ENCODE data around the gene SPATA31E1.

The SPATA31E1 gene

DNA sequence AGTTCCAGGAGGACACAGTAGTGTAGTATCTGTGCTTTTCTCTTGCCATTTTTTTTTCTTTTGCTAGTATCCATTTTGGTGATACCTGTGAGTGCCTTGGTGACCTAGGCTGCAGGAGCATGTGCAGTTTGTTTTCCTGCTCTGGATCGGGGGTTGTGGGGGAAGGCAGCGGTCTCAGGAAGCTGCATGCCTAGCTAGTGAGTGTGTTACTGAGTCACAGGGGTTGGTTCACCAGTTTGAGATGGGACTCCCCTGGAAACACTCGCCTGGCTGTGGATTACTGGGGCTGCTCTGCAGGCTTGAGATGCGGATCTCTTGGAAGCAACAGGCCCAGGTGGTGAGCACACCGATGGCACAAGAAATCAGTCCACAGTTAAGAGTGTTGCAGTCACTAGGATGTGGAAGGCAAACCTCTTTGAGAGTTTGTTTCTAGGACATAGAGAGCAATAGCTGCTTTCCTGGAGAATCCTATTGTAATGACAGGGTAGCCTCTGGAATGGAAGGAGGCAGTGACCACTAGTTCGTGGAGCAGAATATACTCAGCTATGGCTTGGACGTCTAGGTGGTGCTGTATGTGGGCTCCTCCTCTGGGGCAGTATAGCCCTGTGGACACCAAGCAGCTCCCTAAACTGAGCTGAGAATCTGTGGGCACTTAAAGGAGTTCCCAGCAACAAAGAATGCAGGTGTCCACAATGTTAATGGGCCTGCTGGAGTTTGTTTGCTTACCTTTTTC is 20.0 kb upstream of the SPATA31E1 start:
- TF ChIP-seq ZNF8 (CRISPR knock-in tag; IDR thresholded peaks at IDR 0.05): no peak
- no peak for TF ChIP-seq ARNTL (CRISPR knock-in tag; IDR thresholded peaks at IDR 0.05; ENCODE audit: borderline replicate concordance, low read depth)
- TF ChIP-seq, protein P1, sequence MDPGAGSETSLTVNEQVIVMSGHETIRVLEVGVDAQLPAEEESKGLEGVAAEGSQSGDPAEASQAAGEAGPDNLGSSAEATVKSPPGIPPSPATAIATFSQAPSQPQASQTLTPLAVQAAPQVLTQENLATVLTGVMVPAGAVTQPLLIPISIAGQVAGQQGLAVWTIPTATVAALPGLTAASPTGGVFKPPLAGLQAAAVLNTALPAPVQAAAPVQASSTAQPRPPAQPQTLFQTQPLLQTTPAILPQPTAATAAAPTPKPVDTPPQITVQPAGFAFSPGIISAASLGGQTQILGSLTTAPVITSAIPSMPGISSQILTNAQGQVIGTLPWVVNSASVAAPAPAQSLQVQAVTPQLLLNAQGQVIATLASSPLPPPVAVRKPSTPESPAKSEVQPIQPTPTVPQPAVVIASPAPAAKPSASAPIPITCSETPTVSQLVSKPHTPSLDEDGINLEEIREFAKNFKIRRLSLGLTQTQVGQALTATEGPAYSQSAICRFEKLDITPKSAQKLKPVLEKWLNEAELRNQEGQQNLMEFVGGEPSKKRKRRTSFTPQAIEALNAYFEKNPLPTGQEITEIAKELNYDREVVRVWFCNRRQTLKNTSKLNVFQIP (CRISPR knock-in tag; IDR thresholded peaks at IDR 0.05; ENCODE audit: borderline replicate concordance, low read depth): no peak
- TF ChIP-seq PPARA (CRISPR knock-in tag; IDR thresholded peaks at IDR 0.05; ENCODE audit: borderline replicate concordance): no peak
- no peak for TF ChIP-seq BACH2 (CRISPR knock-in tag; IDR thresholded peaks at IDR 0.05; ENCODE audit: borderline replicate concordance)
- TF ChIP-seq RARB (CRISPR knock-in tag; IDR thresholded peaks at IDR 0.05): no peak
- TF ChIP-seq, protein P2, sequence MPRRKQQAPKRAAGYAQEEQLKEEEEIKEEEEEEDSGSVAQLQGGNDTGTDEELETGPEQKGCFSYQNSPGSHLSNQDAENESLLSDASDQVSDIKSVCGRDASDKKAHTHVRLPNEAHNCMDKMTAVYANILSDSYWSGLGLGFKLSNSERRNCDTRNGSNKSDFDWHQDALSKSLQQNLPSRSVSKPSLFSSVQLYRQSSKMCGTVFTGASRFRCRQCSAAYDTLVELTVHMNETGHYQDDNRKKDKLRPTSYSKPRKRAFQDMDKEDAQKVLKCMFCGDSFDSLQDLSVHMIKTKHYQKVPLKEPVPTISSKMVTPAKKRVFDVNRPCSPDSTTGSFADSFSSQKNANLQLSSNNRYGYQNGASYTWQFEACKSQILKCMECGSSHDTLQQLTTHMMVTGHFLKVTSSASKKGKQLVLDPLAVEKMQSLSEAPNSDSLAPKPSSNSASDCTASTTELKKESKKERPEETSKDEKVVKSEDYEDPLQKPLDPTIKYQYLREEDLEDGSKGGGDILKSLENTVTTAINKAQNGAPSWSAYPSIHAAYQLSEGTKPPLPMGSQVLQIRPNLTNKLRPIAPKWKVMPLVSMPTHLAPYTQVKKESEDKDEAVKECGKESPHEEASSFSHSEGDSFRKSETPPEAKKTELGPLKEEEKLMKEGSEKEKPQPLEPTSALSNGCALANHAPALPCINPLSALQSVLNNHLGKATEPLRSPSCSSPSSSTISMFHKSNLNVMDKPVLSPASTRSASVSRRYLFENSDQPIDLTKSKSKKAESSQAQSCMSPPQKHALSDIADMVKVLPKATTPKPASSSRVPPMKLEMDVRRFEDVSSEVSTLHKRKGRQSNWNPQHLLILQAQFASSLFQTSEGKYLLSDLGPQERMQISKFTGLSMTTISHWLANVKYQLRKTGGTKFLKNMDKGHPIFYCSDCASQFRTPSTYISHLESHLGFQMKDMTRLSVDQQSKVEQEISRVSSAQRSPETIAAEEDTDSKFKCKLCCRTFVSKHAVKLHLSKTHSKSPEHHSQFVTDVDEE (CRISPR knock-in tag; IDR thresholded peaks at IDR 0.05): no peak
- TF ChIP-seq, protein P3, sequence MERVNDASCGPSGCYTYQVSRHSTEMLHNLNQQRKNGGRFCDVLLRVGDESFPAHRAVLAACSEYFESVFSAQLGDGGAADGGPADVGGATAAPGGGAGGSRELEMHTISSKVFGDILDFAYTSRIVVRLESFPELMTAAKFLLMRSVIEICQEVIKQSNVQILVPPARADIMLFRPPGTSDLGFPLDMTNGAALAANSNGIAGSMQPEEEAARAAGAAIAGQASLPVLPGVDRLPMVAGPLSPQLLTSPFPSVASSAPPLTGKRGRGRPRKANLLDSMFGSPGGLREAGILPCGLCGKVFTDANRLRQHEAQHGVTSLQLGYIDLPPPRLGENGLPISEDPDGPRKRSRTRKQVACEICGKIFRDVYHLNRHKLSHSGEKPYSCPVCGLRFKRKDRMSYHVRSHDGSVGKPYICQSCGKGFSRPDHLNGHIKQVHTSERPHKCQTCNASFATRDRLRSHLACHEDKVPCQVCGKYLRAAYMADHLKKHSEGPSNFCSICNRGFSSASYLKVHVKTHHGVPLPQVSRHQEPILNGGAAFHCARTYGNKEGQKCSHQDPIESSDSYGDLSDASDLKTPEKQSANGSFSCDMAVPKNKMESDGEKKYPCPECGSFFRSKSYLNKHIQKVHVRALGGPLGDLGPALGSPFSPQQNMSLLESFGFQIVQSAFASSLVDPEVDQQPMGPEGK (CRISPR knock-in tag; IDR thresholded peaks at IDR 0.05; ENCODE audit: borderline replicate concordance): no peak
- TF ChIP-seq ESRRG (CRISPR knock-in tag; IDR thresholded peaks at IDR 0.05): no peak
- TF ChIP-seq, protein P4, sequence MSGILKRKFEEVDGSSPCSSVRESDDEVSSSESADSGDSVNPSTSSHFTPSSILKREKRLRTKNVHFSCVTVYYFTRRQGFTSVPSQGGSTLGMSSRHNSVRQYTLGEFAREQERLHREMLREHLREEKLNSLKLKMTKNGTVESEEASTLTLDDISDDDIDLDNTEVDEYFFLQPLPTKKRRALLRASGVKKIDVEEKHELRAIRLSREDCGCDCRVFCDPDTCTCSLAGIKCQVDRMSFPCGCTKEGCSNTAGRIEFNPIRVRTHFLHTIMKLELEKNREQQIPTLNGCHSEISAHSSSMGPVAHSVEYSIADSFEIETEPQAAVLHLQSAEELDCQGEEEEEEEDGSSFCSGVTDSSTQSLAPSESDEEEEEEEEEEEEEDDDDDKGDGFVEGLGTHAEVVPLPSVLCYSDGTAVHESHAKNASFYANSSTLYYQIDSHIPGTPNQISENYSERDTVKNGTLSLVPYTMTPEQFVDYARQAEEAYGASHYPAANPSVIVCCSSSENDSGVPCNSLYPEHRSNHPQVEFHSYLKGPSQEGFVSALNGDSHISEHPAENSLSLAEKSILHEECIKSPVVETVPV (CRISPR knock-in tag; IDR thresholded peaks at IDR 0.05): no peak
- TF ChIP-seq, protein P5, sequence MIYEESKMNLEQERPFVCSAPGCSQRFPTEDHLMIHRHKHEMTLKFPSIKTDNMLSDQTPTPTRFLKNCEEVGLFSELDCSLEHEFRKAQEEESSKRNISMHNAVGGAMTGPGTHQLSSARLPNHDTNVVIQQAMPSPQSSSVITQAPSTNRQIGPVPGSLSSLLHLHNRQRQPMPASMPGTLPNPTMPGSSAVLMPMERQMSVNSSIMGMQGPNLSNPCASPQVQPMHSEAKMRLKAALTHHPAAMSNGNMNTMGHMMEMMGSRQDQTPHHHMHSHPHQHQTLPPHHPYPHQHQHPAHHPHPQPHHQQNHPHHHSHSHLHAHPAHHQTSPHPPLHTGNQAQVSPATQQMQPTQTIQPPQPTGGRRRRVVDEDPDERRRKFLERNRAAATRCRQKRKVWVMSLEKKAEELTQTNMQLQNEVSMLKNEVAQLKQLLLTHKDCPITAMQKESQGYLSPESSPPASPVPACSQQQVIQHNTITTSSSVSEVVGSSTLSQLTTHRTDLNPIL (CRISPR knock-in tag; IDR thresholded peaks at IDR 0.05; ENCODE audit: low read depth): no peak
- TF ChIP-seq ZFP30 (CRISPR knock-in tag; IDR thresholded peaks at IDR 0.05): no peak
- no peak for TF ChIP-seq SNAI2 (CRISPR knock-in tag; IDR thresholded peaks at IDR 0.05)
- TF ChIP-seq ZFP3 (CRISPR knock-in tag; IDR thresholded peaks at IDR 0.05): no peak
- no peak for ATAC-seq

DNA sequence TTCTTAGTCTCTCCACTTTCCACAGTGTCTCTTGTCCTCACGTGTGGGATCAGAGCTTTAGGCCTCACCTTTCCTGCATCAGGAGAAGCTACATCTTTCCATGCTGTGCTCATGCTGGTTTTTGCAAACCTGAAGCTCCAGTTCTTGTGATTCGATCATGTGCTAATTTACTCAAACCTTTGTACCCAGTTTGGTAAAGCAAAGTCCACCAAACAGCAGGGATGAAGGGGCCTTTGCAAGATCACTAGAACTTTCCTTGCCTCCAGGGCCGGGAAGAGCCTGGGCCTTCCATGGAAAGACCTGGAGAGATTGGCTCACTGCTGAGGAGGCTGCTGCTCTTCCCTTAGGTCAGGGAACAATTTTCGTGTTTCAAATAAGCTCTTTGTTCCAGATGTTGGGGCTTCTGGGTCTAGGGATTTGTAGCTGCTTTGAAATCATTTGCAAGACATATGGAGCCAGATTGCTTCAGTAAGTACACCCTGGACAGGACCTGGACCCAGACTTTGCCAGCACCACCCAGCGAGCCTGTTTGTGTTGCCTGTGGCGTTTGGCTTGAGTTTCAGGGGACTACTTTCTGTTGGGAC is 18.7 kb upstream of the SPATA31E1 start:
- ATAC-seq: no peak
- no peak for TF ChIP-seq BACH2 (CRISPR knock-in tag; IDR thresholded peaks at IDR 0.05; ENCODE audit: borderline replicate concordance)
- TF ChIP-seq, protein P3 (CRISPR knock-in tag; IDR thresholded peaks at IDR 0.05; ENCODE audit: borderline replicate concordance): no peak
- no peak for TF ChIP-seq TOX (CRISPR knock-in tag; IDR thresholded peaks at IDR 0.05; ENCODE audit: borderline replicate concordance)
- TF ChIP-seq ESRRG (CRISPR knock-in tag; IDR thresholded peaks at IDR 0.05): no peak
- TF ChIP-seq ZFP3 (CRISPR knock-in tag; IDR thresholded peaks at IDR 0.05): no peak
- no peak for TF ChIP-seq ZNF565 (CRISPR knock-in tag; conservative IDR thresholded peaks at IDR 0.05; ENCODE audit: low read depth)
- no peak for TF ChIP-seq ARNTL (CRISPR knock-in tag; IDR thresholded peaks at IDR 0.05; ENCODE audit: borderline replicate concordance, low read depth)
- no peak for TF ChIP-seq ZC3H10 (CRISPR knock-in tag; IDR thresholded peaks at IDR 0.05)
- no peak for TF ChIP-seq PPARA (CRISPR knock-in tag; IDR thresholded peaks at IDR 0.05; ENCODE audit: borderline replicate concordance)
- TF ChIP-seq ZFP30 (CRISPR knock-in tag; IDR thresholded peaks at IDR 0.05): no peak
- TF ChIP-seq ZNF8 (CRISPR knock-in tag; IDR thresholded peaks at IDR 0.05): no peak
- no peak for TF ChIP-seq GLIS3 (CRISPR knock-in tag; IDR thresholded peaks at IDR 0.05)
- TF ChIP-seq, protein P1 (CRISPR knock-in tag; IDR thresholded peaks at IDR 0.05; ENCODE audit: borderline replicate concordance, low read depth): no peak
- TF ChIP-seq, protein P2 (CRISPR knock-in tag; IDR thresholded peaks at IDR 0.05): no peak
- TF ChIP-seq CSDC2 (CRISPR knock-in tag; IDR thresholded peaks at IDR 0.05): no peak
- no peak for TF ChIP-seq TCF4 (CRISPR knock-in tag; IDR thresholded peaks at IDR 0.05; ENCODE audit: borderline replicate concordance)
- no peak for TF ChIP-seq RARB (CRISPR knock-in tag; IDR thresholded peaks at IDR 0.05)
- TF ChIP-seq SNAI2 (CRISPR knock-in tag; IDR thresholded peaks at IDR 0.05): no peak
- no peak for TF ChIP-seq ZNF70 (CRISPR knock-in tag; IDR thresholded peaks at IDR 0.05)
